Measurements from ENCODE around the gene LANCL3.

- TF ChIP-seq CTCF (conservative IDR thresholded peaks at IDR 0.05) (no peak), EZH2 (IDR thresholded peaks at IDR 0.05; ENCODE audit: low read depth) (no peak)
These were observed 81.2 kb downstream of the LANCL3 start for GRCh38 chrX:37652589-37653231.
